HCT116 (cell line): ENCODE results near the gene CTXN1. TPM values are rescaled to one million over a fixed set of nuclear protein-coding genes. Genes with fewer than 3 reads are reported as not detected.

ENCODE experiments used
- ATAC-seq: fragments of 200-7000 bp; cut with Tn5 transposase; 2 replicates; pipeline ENCODE4 v1.9.1; 2020; ENCODE audit warnings: mild to moderate bottlenecking, moderate library complexity
- BruUV-seq: library from RNA; stranded (reverse); fragments of 400-500 nt; replicated peaks from 2 replicates; lab custom pipeline; 2021; lab: Mats Ljungman, UMichigan
- CTCF ChIA-PET: fragments of 300-600 bp; sonication (Branson Sonifier 250); formaldehyde crosslinking; loops from one replicate; lab custom pipeline; 2021; ENCODE audit warnings: antibody characterized with exemption; lab: Charles Lee
- POLR2A ChIA-PET: fragments of 300-600, 350-600 bp; sonication (Branson Sonifier 250); formaldehyde crosslinking; loops from one replicate; lab custom pipeline; 2021; ENCODE audit warnings: antibody characterized with exemption; lab: Charles Lee
- RAD21 ChIA-PET, 2 experiments: fragments of 300-600 bp; sonication (Branson Sonifier 250); formaldehyde crosslinking; loops; one replicate each; lab custom pipeline; 2023; ENCODE audit warnings: low total read pairs in 2 of 2; ENCODE audit not compliant: uncharacterized antibody in 2 of 2, unreplicated experiment in 2 of 2, low non-redundant PET in 1 of 2; lab: Charles Lee
- DNase-seq: peaks from one replicate; pipeline ENCODE4 v3.0.0-alpha.2; 2010; ENCODE audit warnings: low read depth, low spot score
- H2AFZ ChIP-seq: fragments of 200-600 bp; shearing (Covaris generic), sonication (generic); 2 replicates; pipeline ENCODE4 v1.6.1; 2017; ENCODE audit warnings: low read depth, mixed run types, mixed read lengths, antibody characterized with exemption, low read length; ENCODE audit not compliant: poor library complexity, severe bottlenecking
- H3K27ac ChIP-seq: 2 replicates; pipeline ENCODE4 v1.5.1; 2012; ENCODE audit warnings: low read depth, low read length
- H3K27me3 ChIP-seq: fragments of 200-600 bp; sonication (generic); 2 replicates; pipeline ENCODE4 v1.6.1; 2016; ENCODE audit warnings: mixed run types, low read length, mixed read lengths; ENCODE audit not compliant: insufficient read depth
- H3K36me3 ChIP-seq, 2 experiments: fragments of 200-500 bp in 1 of 2; fragments of 200-600 bp in 1 of 2; sonication (Bioruptor generic) in 1 of 2; sonication (generic) in 1 of 2; 2 replicates each; pipeline versions ENCODE4 v1.5.1 to v1.6.1; 2014 to 2016; ENCODE audit warnings: low read length in 2 of 2, inconsistent platforms in 1 of 2, mixed read lengths in 1 of 2, mixed run types in 1 of 2; ENCODE audit not compliant: insufficient read depth in 2 of 2, control insufficient read depth in 1 of 2
- H3K4me1 ChIP-seq, 2 experiments: fragments of 200-600 bp in 1 of 2; sonication (generic) in 1 of 2; 2 replicates each; pipeline versions ENCODE4 v1.5.1 to v1.6.1; 2012 to 2017; ENCODE audit warnings: low read length in 2 of 2, inconsistent platforms in 1 of 2, mild to moderate bottlenecking in 1 of 2, mixed read lengths in 1 of 2, mixed run types in 1 of 2, moderate library complexity in 1 of 2; ENCODE audit not compliant: insufficient read depth in 2 of 2, control insufficient read depth in 1 of 2
- H3K4me2 ChIP-seq: fragments of 200-600 bp; sonication (generic); 2 replicates; pipeline ENCODE4 v1.6.1; 2017; ENCODE audit warnings: mixed run types, low read length, mixed read lengths
- H3K4me3 ChIP-seq, 2 experiments: fragments of 200-600 bp in 1 of 2; sonication (generic) in 1 of 2; replicated peaks in 1 of 2; 2 replicates each; pipeline ENCODE4 v1.5.1; 2011 to 2016; ENCODE audit warnings: low read length in 2 of 2, control low read depth in 1 of 2, low read depth in 1 of 2, mild to moderate bottlenecking in 1 of 2, mixed read lengths in 1 of 2, mixed run types in 1 of 2
- H3K79me2 ChIP-seq: fragments of 200-600 bp; sonication (generic); 2 replicates; pipeline ENCODE4 v1.6.1; 2017; ENCODE audit warnings: mild to moderate bottlenecking, mixed run types, low read length, moderate library complexity, mixed read lengths; ENCODE audit not compliant: insufficient read depth
- H3K9ac ChIP-seq: fragments of 200-600 bp; sonication (generic); 2 replicates; pipeline ENCODE4 v1.6.1; 2016; ENCODE audit warnings: low read length, mixed read lengths
- H3K9me2 ChIP-seq: fragments of 200-600 bp; sonication (generic), shearing (Covaris generic); 2 replicates; pipeline ENCODE4 v1.6.1; 2017; ENCODE audit warnings: mixed run types, mild to moderate bottlenecking, moderate library complexity; ENCODE audit not compliant: insufficient read depth
- H3K9me3 ChIP-seq, 2 experiments: fragments of 200-500 bp in 1 of 2; fragments of 200-600 bp in 1 of 2; sonication (Bioruptor generic) in 1 of 2; sonication (generic) in 1 of 2; 2 replicates each; pipeline ENCODE4 v1.6.1; 2014 to 2017; ENCODE audit warnings: low read length in 2 of 2, mixed read lengths in 2 of 2, inconsistent platforms in 1 of 2, low read depth in 1 of 2, mild to moderate bottlenecking in 1 of 2, mixed run types in 1 of 2, moderate library complexity in 1 of 2; ENCODE audit not compliant: control insufficient read depth in 1 of 2, insufficient read depth in 1 of 2
- H4K20me1 ChIP-seq: fragments of 200-600 bp; sonication (generic), shearing (Covaris generic); 2 replicates; pipeline ENCODE4 v1.6.1; 2017; ENCODE audit warnings: mixed run types, mild to moderate bottlenecking, moderate library complexity; ENCODE audit not compliant: insufficient read depth
- CBX3 ChIP-seq: IDR thresholded peaks from 2 replicates; pipeline ENCODE4 v1.6.1; 2012; ENCODE audit warnings: low read depth
- ELF1 ChIP-seq: IDR thresholded peaks from 2 replicates; pipeline ENCODE4 v1.6.1; 2012; ENCODE audit warnings: low read depth, borderline replicate concordance
- EZH2 ChIP-seq: fragments of 200-600 bp; sonication (generic); IDR thresholded peaks from 2 replicates; pipeline ENCODE4 v1.6.1; 2017; ENCODE audit warnings: antibody characterized with exemption, mixed run types
- FOSL1 ChIP-seq: IDR thresholded peaks from 2 replicates; pipeline ENCODE4 v1.6.1; 2012; ENCODE audit warnings: low read depth
- JUND ChIP-seq: IDR thresholded peaks from 2 replicates; pipeline ENCODE4 v1.6.1; 2012
- MAX ChIP-seq: IDR thresholded peaks from 2 replicates; pipeline ENCODE4 v1.6.1; 2012
- POLR2A ChIP-seq: IDR thresholded peaks from 2 replicates; pipeline ENCODE4 v1.7.0; 2011; ENCODE audit warnings: borderline replicate concordance; ENCODE audit not compliant: insufficient read depth, insufficient read length; ENCODE audit errors: extremely low read depth
- POLR2AphosphoS5 ChIP-seq: IDR thresholded peaks from 2 replicates; pipeline ENCODE4 v1.6.1; 2011; ENCODE audit warnings: mild to moderate bottlenecking, low read depth, low read length, moderate library complexity
- RAD21 ChIP-seq: IDR thresholded peaks from 2 replicates; pipeline ENCODE4 v1.6.1; 2012; ENCODE audit warnings: low read depth, mild to moderate bottlenecking
- SIN3A ChIP-seq: IDR thresholded peaks from 2 replicates; pipeline ENCODE4 v1.6.1; 2012; ENCODE audit warnings: low read depth
- SRF ChIP-seq: IDR thresholded peaks from 2 replicates; pipeline ENCODE4 v1.6.1; 2012; ENCODE audit warnings: low read depth
- YY1 ChIP-seq: IDR thresholded peaks from 2 replicates; pipeline ENCODE4 v1.6.1; 2011; ENCODE audit warnings: low read length, low read depth, moderate library complexity, mild to moderate bottlenecking; ENCODE audit not compliant: insufficient replicate concordance; ENCODE audit errors: extremely low read depth
- intact Hi-C: fragments of 100-400 bp; cut with micrococcal nuclease; formaldehyde crosslinking; loops from 2 replicates; pipeline ENCODE4 v1.10.0; 2022
- total RNA-seq: library from RNA; stranded (reverse); gene quantifications from one replicate; pipeline ENCODE4 v1.2.1, GENCODE V29; 2021; ENCODE audit not compliant: unreplicated experiment
- TF ChIP-seq, protein P1 (sequence below): IDR thresholded peaks from 2 replicates; pipeline ENCODE4 v1.6.1; 2012
- TF ChIP-seq, protein P2 (sequence below): IDR thresholded peaks from 2 replicates; pipeline ENCODE4 v1.6.1; 2011; ENCODE audit warnings: mild to moderate bottlenecking, low read length, moderate library complexity; ENCODE audit not compliant: insufficient replicate concordance; ENCODE audit errors: extremely low read depth
- TF ChIP-seq, protein P3 (sequence below), 3 experiments: fragments of 200-600 bp in 1 of 3; sonication (generic) in 1 of 3; IDR thresholded peaks in 2 of 3; conservative IDR thresholded peaks in 1 of 3; 2 replicates each; pipeline ENCODE4 v1.5.1; 2012 to 2017; ENCODE audit warnings: low read depth in 2 of 3, low read length in 2 of 3, antibody characterized with exemption in 1 of 3, borderline replicate concordance in 1 of 3, control low read depth in 1 of 3, mild to moderate bottlenecking in 1 of 3, mixed read lengths in 1 of 3, mixed run types in 1 of 3, moderate library complexity in 1 of 3; ENCODE audit not compliant: insufficient read depth in 1 of 3

Gene CTXN1
- total RNA-seq, 1 experiment from 2014 or later = 56.0 TPM

GRCh38 chr19:7897292-7897691, 28.6 kb downstream of the CTXN1 start:
- Histone ChIP-seq H3K9me3 (no peaks in the 10 kb centered on the region), H2AFZ (no peak overlapping the region), H3K36me3 (peaks cover 0 to 9% of the 10 kb centered on the region in 2 experiments; a peak in 2 of 4 replicates)
- TF ChIP-seq, protein P1, sequence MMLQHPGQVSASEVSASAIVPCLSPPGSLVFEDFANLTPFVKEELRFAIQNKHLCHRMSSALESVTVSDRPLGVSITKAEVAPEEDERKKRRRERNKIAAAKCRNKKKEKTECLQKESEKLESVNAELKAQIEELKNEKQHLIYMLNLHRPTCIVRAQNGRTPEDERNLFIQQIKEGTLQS = no peak
- TF ChIP-seq SIN3A (no peak), RAD21 (no peak), JUND (no peak), YY1 (no peak), ELF1 (no peak), EZH2 (no peak), FOSL1 (no peak), CBX3 (no peak), POLR2A (no peak), MAX (no peak), SRF (no peak), POLR2AphosphoS5 (no peak)
- TF ChIP-seq, protein P2, sequence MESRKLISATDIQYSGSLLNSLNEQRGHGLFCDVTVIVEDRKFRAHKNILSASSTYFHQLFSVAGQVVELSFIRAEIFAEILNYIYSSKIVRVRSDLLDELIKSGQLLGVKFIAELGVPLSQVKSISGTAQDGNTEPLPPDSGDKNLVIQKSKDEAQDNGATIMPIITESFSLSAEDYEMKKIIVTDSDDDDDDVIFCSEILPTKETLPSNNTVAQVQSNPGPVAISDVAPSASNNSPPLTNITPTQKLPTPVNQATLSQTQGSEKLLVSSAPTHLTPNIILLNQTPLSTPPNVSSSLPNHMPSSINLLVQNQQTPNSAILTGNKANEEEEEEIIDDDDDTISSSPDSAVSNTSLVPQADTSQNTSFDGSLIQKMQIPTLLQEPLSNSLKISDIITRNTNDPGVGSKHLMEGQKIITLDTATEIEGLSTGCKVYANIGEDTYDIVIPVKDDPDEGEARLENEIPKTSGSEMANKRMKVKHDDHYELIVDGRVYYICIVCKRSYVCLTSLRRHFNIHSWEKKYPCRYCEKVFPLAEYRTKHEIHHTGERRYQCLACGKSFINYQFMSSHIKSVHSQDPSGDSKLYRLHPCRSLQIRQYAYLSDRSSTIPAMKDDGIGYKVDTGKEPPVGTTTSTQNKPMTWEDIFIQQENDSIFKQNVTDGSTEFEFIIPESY = no peak
- TF ChIP-seq, protein P3, sequence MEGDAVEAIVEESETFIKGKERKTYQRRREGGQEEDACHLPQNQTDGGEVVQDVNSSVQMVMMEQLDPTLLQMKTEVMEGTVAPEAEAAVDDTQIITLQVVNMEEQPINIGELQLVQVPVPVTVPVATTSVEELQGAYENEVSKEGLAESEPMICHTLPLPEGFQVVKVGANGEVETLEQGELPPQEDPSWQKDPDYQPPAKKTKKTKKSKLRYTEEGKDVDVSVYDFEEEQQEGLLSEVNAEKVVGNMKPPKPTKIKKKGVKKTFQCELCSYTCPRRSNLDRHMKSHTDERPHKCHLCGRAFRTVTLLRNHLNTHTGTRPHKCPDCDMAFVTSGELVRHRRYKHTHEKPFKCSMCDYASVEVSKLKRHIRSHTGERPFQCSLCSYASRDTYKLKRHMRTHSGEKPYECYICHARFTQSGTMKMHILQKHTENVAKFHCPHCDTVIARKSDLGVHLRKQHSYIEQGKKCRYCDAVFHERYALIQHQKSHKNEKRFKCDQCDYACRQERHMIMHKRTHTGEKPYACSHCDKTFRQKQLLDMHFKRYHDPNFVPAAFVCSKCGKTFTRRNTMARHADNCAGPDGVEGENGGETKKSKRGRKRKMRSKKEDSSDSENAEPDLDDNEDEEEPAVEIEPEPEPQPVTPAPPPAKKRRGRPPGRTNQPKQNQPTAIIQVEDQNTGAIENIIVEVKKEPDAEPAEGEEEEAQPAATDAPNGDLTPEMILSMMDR (IDR thresholded peaks at IDR 0.05 in 2 of 3, conservative IDR thresholded peaks at IDR 0.05 in 1 of 3; ENCODE audit: borderline replicate concordance in 1 of 3, insufficient read depth in 1 of 3, low read depth in 2 of 3, low read length in 2 of 3) = no peak
- TF ChIP-seq, all 23 proteins: peak for 0
- ATAC-seq (no peak), DNase-seq (no peak)
- Histone ChIP-seq H3K27me3 (no peaks in the 10 kb centered on the region), H4K20me1 (no peaks in the 10 kb centered on the region), H3K9me2 (no peaks in the 10 kb centered on the region), H3K9ac (no peak overlapping the region), H3K4me3 (no peak overlapping the region), H3K4me1 (peaks cover 0 to 6% of the 10 kb centered on the region in 2 experiments; a peak in 2 of 4 replicates), H3K79me2 (peaks cover 12% of the 10 kb centered on the region), H3K27ac (no peak overlapping the region), H3K4me2 (no peak overlapping the region)
- no TSS peak for BruUV-seq
- intact Hi-C loops = no loop called here
- ChIA-PET RAD21 (no interaction called here), CTCF (no interaction called here), POLR2A (no interaction called here)
